NCI-H2227 treated with DMSO at 0.1 percent for 48 hours (cell line): ENCODE results near the gene RIF1.

ENCODE experiments used
- DNase-seq: peaks from one replicate; lab custom pipeline; 2025; lab: John Stamatoyannopoulos, UW

RIF1 gene

GRCh38 chr2:151523850-151524249 is 114.1 kb downstream of the RIF1 start:
- DNase-seq: no peak

- DNase-seq: no peak
Measured at GRCh38 chr2:151525821-151526373, 116.2 kb downstream of the RIF1 start.

GRCh38 chr2:151526572-151527090 is 116.9 kb downstream of the RIF1 start:
- no peak for DNase-seq
